Hepatocyte (in vitro differentiated cells): ENCODE results near the gene CATSPER4.

Experiments
- CTCF ChIP-seq: fragments of 200-600 bp; sonication (generic); IDR thresholded peaks from 2 replicates; pipeline ENCODE4 v1.5.1; 2016; ENCODE audit warnings: antibody characterized with exemption, mild to moderate bottlenecking; ENCODE audit not compliant: poor library complexity
- EZH2 ChIP-seq: fragments of 200-600 bp; sonication (generic); IDR thresholded peaks from 2 replicates; pipeline ENCODE4 v1.6.1; 2016; ENCODE audit warnings: antibody characterized with exemption, mild to moderate bottlenecking, borderline replicate concordance
- EZH2phosphoT487 ChIP-seq: fragments of 200-600 bp; sonication (generic); IDR thresholded peaks from one replicate; pipeline ENCODE4 v1.6.1; 2018; ENCODE audit warnings: antibody characterized with exemption, mild to moderate bottlenecking, low read depth, moderate library complexity; ENCODE audit not compliant: unreplicated experiment, severe bottlenecking

DNA sequence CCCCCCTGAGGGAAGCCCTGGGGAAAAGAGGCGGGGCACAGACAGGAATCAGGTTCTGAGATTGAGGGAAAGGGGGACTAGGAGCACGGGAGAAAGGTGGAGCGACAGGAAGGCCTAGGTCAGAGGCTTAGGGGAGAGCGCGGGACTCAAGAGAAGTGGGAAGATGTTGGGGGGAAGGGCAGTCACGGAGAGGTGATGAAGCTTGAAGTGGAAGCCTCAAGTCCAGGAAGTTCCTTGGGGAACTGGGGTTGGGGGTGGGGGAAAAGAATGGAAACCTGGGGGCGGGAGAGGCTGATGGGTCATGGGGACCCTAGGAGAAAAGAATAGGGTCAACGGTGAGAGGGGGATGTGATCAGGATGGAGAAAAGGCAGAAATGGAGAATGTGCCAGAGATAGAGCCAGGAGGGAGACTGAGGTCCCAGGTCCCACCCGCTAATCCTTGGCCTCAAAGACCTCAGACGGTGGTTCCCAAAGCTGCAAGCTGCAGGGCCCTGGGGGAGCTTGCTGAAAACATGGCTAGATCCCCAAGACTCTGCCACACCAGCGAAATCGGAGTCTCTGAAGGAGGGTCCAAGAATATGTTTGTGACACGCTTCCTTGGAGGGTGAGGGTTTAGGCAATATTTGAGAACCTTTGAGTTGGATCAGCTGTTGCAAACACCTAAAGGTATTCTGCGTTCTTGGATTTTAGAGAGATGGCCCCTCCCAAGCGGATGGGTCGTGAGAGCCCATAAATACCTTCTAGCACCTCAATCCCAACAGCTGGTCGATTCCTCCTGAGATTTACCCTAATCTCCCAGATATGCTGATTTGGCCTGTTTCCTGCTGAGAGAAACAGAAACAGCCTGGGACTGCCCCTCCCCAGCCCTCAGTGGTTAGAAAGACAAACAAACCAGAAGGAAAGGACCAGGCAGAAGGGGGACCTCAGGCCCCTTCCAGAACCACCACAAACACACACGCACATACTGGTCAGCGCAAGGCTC is 25.2 kb upstream of the CATSPER4 start:
- no peak for TF ChIP-seq CTCF
- no peak for TF ChIP-seq EZH2
- TF ChIP-seq EZH2phosphoT487 = no peak
